Measurements from ENCODE around the gene PIGO. TPM values are rescaled to one million over a fixed set of nuclear protein-coding genes. Genes with fewer than 3 reads are reported as not detected.
A peak's percentile ranks its signal among the peaks of the same experiment; 100 is the strongest.

PIGO gene
- total and polyA plus RNA-seq, 9 of the 15 experiments (the other 6 are each of a cell fraction or from before 2014, with no cell fraction given): 5.4 to 13.7 (median 9.7) TPM

DNA sequence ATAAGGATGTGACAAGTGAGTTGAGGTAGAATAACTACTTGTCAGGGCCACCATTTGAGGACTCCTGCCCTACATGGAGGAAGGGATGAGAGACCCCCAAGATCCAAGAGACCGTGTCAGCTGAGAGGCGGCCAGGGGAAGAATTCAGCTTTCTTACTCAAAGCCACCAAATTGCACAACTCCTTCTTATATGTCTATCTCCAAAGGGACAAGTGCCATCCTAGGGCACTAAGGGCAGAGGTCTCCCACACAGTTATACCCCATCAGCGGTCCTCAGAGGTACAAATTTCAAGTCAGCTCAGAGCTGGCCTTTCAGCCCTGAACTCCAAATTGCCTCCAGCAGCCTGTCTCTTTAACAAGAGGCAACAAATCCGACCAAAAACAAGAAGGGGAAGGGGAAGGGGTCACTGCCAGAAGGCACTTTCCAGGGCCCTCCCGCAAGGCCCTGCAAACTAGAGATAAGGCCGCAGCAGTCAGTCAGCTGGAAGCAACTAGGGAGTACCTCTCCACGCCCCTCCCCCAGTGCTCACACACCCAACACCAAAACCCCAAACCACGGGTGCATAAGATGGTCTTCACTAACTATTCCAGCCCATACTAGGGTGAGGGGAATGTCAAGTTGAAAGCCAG, 12.7 kb upstream of the PIGO start (continued):
- TF ChIP-seq ESRRA (IDR thresholded peaks at IDR 0.05; ENCODE audit: borderline replicate concordance, low read depth) (peak; percentile 52; the same call in 1 of the 2 replicates), TARDBP (IDR thresholded peaks at IDR 0.05) (peak; percentile 72; the same call in 1 of the 2 replicates), SIN3A (IDR thresholded peaks at IDR 0.05; ENCODE audit: borderline replicate concordance in 2 of 2, control insufficient read depth in 1 of 2, low read depth in 2 of 2, low read length in 2 of 2) (peak in 1 of 2 experiments; percentile 90; a peak in 3 of 4 replicates), MCM2 (IDR thresholded peaks at IDR 0.05; ENCODE audit: low read depth) (no peak), ATF2 (CRISPR knock-in tag; IDR thresholded peaks at IDR 0.05) (no peak), SRSF9 (IDR thresholded peaks at IDR 0.05; ENCODE audit: borderline replicate concordance, low read depth, low read length) (no peak), DPF2 (IDR thresholded peaks at IDR 0.05) (peak; percentile 95), ZNF589 (CRISPR knock-in tag; IDR thresholded peaks at IDR 0.05; ENCODE audit: low read depth) (peak; percentile 73; the same call in 1 of the 2 replicates), C11orf30 (IDR thresholded peaks at IDR 0.05; ENCODE audit: low read depth) (no peak), TAL1 (IDR thresholded peaks at IDR 0.05) (peak; percentile 93), ZNF165 (CRISPR knock-in tag; IDR thresholded peaks at IDR 0.05; ENCODE audit: borderline replicate concordance) (no peak), CHCHD3 (CRISPR knock-in tag; IDR thresholded peaks at IDR 0.05) (no peak), KAT7 (CRISPR knock-in tag; IDR thresholded peaks at IDR 0.05; ENCODE audit: borderline replicate concordance) (no peak), PRPF4 (IDR thresholded peaks at IDR 0.05; ENCODE audit: insufficient read depth, low read depth, low read length, poor library complexity, severe bottlenecking) (no peak), TBL1XR1 (IDR thresholded peaks at IDR 0.05; ENCODE audit: low read length in 2 of 2) (peak; percentile 75 to 81; a peak in 3 of 4 replicates), ZZZ3 (IDR thresholded peaks at IDR 0.05) (no peak), ELF4 (CRISPR knock-in tag; IDR thresholded peaks at IDR 0.05) (no peak), JUNB (CRISPR knock-in tag; conservative IDR thresholded peaks at IDR 0.05) (no peak)
- TF ChIP-seq, protein P1, sequence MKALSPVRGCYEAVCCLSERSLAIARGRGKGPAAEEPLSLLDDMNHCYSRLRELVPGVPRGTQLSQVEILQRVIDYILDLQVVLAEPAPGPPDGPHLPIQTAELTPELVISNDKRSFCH (CRISPR knock-in tag; IDR thresholded peaks at IDR 0.05): no peak
- TF ChIP-seq, protein P1 (tag; IDR thresholded peaks at IDR 0.05): peak; percentile 32; the same call in 1 of the 2 replicates
- TF ChIP-seq, protein P2, sequence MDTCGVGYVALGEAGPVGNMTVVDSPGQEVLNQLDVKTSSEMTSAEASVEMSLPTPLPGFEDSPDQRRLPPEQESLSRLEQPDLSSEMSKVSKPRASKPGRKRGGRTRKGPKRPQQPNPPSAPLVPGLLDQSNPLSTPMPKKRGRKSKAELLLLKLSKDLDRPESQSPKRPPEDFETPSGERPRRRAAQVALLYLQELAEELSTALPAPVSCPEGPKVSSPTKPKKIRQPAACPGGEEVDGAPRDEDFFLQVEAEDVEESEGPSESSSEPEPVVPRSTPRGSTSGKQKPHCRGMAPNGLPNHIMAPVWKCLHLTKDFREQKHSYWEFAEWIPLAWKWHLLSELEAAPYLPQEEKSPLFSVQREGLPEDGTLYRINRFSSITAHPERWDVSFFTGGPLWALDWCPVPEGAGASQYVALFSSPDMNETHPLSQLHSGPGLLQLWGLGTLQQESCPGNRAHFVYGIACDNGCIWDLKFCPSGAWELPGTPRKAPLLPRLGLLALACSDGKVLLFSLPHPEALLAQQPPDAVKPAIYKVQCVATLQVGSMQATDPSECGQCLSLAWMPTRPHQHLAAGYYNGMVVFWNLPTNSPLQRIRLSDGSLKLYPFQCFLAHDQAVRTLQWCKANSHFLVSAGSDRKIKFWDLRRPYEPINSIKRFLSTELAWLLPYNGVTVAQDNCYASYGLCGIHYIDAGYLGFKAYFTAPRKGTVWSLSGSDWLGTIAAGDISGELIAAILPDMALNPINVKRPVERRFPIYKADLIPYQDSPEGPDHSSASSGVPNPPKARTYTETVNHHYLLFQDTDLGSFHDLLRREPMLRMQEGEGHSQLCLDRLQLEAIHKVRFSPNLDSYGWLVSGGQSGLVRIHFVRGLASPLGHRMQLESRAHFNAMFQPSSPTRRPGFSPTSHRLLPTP (IDR thresholded peaks at IDR 0.05; ENCODE audit: borderline replicate concordance, extremely low read depth, insufficient read length): no peak

Measured in K562 (cell line).